GM21786 (cell line): Measurements from ENCODE around the gene TEP1.
"Not testable (repeated sequence)": the region's sequence is repeated elsewhere in the genome, so short reads cannot be mapped to it uniquely, and the experiment has no call there.

Source experiments
- ATAC-seq: cut with Tn5 transposase; IDR thresholded peaks from one replicate; pipeline ENCODE4 v1.9.1; 2021; ENCODE audit not compliant: unreplicated experiment

The TEP1 gene

DNA sequence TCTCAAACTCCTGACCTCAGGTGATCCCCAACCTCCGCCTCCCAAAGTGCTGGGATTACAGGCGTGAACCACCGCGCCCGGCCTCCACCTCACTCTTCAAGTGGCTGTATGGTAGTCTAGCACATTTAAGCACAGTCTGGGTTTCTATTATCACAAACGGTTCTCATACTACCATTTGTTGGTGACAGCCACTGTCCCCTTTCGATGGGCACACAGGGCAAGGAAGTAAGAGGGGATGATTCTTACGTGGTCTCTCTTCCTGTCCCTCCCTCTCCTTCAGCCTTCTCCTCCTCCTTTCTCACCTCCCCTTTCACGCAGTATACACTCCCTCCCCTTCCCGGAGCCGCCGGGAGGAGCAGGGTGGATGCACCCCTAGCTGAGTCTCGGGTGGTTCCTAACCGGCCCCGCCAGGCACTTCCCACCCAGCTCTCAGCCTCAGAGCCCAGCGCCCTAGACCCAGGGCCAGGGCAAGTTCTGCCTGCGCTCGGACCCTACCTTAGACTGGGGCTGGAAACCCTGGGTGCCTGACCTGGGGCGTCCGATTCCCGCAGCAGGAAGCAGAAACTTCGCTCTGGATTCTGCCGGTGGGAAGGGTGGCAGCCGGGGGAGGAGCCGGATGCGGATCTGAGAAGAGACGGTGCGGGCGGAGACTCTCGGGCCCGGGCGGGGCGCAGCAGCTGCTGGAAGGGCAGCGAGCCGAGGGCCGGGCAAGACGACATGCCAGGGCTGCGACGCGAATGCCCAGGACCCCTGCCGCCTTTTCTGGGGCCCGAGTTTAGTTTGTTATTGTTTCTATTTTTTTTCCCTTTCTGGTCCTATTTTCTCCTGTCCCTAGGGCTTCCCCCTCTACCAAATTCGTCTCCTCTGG, at the start of gene TEP1:
TEP1 (minus strand) TSS at position 626 of the 868 bp plus-strand sequence. CDS start 5,062 bp downstream, outside the sequence.
- peak; percentile 72 for ATAC-seq

DNA sequence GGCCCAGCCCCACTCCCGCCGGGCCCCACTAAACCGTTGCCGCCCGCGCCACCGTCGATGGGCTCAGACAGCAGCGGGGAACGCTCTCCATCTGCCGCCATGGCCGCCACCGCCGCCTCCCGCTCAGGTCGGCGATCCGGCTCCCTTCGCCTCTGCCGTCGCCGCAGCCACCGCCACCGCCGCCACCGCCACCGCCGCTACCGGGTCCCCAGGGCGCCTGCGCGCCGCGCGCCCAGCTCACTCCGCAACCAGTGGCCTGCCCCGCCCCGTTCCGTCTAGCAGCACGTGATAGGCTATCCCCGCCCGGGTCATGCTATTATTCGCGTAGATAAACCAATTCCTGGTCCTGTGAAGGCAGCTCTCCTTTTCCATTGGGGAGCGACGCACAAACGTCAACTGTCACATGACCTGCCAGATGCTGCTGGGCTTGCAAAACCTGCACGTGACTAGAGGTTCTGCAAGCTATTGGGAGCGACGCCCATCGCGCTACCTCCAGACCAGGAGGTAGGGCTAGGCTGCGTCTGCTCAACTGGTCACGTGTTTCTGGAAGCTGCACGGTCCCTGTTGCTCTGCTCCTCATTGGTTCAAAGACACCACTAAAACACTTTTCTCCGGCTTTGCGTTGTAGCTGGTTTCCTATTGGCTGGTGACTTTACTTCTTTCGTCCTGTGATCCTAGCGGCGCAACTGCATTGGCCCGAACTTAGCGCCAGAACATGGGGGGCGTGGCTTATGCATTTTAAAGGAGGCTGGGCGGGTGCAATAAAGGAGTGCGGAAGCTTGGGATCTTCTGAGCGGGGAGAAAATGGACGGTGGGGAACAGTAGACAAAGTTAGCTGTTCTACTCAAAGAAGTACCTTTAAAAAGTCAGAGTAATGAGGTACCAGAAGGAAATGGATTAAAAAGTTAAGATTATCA, 48.2 kb upstream of the TEP1 start, which contains the start of gene PIP4P1:
PIP4P1 (minus strand) TSS at position 210 of the 917 bp plus-strand sequence; CDS start at position 101, 109 bp downstream.
- peak; percentile 93 for ATAC-seq

DNA sequence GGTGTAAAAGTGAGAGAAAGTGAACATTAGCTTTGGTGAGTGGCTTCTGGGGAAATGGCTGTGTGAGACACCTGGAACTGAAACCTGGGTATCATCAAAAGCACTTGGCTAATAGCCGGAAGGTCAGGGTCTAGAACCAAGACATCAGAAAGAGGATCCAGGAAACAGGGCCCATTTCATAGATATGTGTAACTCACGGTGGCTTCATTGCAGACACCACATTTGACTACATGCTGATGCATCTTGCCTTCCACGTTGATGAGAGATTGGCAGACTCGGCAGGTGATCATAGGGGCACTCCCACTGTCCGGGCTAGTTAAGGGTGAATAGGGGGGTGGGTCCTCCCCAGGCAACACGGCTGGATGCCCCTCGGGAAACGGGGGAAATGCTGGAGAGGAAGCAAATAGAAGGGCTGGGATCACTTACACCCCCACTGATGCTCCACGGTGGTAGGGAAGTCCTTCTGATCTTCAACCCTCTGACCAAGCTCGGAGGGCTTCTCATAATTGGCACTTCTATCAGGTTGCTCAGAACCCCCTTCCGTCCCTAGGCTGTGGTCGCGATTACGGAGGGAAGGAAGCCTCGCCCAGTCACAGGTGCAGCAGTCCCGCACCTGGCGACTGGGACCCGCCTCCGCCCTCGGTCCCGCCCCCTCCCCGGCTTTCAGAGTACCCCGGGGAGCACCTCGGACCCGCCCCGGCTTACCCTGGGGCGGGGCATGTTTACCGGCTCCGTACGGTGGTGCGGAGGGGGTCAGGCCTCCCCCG, 47.3 kb upstream of the TEP1 start:
- ATAC-seq, result no peak

DNA sequence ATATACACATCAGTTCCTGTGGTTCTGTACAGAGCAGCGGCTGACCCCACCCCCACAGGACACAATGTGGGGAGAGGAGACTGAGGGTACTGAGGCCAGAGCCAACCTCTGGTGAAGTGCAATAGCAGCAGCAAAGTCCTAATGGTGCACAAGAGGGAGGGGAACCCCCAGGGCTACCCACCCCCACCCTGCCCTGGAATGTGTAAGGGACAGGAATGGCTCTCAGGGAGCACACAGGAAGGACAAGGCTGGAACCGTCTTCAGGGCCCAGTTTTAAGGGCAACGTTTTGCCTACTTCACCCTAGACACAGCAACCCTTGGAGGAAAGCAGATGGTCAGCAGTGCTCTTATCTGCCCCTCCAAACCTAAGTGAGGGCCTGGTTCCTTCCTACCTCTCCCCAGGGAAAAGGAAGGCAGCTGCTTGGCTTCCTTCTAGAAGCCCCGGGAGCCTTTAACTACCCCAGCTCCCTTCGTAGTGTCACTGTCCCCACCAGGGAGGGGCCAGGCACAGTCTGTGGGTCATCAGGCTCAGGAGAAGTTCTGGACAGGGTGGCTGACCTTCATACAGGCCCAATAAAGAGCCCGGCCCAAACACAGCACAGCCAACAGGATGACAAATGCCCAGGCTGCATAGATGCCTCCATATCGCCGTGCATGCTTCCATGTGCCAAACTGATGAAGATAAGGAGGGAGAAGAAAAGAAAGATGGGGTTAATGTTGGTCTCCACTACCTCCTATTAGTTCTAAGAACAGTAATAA, 44.9 kb upstream of the TEP1 start:
- ATAC-seq, result no peak

DNA sequence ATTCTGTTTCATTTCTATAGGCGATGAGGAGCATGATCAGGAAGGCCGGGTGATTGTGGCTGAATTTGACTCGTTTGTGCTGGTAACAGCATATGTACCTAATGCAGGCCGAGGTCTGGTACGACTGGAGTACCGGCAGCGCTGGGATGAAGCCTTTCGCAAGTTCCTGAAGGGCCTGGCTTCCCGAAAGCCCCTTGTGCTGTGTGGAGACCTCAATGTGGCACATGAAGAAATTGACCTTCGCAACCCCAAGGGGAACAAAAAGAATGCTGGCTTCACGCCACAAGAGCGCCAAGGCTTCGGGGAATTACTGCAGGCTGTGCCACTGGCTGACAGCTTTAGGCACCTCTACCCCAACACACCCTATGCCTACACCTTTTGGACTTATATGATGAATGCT, 43.7 kb upstream of the TEP1 start:
- ATAC-seq, result no peak

DNA sequence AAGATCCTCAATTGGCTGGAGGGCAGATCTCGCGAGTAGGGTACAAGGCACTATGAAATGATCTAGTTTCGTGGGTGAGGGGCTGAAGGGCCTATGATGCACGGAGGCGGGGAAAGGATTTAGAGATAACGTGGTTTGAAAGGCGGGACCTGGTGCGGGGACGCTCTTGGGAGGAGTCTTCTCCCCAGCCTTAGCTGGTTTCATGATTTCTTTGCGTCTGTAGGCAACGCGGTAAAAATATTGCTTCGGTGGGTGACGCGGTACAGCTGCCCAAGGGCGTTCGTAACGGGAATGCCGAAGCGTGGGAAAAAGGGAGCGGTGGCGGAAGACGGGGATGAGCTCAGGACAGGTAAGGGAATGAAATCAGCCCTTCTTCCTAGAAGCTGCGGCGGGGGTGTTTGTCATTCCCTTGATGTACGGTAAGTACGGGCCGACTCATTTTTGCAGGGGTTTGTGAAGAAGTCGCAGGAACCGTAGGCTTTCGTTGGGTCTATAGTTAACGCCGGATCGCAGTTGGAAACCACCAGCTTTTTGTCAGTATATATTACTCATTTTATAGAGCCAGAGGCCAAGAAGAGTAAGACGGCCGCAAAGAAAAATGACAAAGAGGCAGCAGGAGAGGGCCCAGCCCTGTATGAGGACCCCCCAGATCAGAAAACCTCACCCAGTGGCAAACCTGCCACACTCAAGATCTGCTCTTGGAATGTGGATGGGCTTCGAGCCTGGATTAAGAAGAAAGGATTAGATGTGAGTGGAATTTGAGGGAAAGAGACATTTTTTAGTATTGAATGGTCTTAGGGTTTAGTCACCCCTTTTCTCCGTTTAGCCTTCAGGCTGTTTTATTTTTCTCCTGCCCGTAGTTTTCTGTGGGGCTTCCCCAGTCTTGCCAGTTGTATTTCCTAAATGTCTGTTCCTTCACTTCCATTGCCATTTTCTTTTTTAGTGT, 42.3 kb upstream of the TEP1 start:
- ATAC-seq, result peak; percentile 42

DNA sequence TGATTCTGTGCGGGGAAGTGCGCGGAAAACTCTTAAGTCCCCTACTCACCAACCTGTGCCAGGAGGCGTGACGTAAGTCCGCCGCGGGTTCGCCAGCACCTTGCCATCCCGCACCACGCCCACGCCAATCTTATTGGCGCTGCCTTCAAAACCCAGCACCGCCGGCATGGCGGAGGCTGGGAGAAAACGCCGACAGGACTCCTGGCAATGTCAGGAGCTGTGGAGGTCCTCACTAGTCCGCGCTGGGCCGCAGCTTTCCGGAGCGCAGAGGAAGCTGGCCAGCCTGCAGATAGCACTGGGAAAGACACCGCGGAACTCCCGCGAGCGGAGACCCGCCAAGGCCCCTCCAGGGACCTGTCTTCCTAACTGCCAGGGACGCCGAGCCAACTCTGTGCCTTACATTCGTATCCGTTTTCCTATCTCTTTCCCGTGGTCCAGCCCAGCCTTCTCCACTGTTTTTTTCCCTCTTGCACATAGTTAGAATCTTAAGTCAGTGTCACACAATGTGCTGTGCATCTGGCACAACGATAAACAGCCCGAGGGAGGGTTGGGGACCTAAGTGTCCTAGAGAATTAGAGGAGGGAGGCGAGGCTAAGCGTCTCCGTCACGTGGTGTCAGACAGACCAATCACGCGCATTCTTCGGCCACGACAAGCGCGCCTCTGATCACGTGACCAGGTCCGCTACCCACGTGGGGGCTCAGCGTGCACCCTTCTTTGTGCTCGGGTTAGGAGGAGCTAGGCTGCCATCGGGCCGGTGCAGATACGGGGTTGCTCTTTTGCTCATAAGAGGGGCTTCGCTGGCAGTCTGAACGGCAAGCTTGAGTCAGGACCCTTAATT, 41.4 kb upstream of the TEP1 start, which contains the start of the genes APEX1 and OSGEP:
APEX1 (plus strand) TSS at position 711 of the 839 bp plus-strand sequence. CDS start 420 bp downstream, outside the sequence.
OSGEP (minus strand) TSS at position 297 of the 839 bp plus-strand sequence; CDS start at position 168, 129 bp downstream.
- ATAC-seq, result peak; percentile 79

DNA sequence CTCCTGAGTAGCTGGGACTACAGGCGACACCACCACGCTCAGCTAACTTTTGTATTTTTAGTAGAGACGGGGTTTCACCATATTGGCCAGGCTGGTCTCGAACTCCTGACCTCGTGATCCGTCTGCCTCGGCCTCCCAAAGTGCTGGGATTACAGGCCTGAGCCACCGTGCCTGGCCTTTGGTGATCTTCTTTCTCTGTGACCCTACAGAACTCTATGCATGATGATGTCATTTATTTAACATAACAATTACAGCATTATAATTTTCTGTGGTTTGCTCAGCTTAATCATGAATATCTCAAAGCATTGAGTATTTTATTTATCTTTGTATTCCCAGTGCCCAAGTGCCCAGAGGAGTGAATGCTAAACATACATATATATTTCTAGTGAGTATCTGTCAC, 39.5 kb upstream of the TEP1 start:
- ATAC-seq, result not testable (repeated sequence)

DNA sequence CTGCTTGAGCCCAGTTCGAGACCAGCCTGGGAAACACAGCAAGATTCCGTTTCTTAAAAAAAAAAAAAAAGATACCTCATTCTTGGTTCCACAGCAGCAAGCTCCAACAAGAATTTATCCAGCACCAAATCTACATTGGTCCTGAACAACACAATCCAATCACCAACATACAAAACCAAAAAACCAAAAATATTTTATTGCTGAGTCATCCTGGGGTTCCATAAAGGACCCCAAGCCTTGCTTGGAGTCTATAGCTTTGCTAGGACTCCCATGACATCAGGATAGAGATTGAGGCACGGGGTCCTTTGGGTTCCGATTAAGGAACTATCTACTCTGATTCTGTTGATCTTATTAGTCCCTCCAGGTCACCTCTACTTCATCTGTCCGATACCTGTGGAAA, 33.6 kb upstream of the TEP1 start:
- no peak for ATAC-seq

DNA sequence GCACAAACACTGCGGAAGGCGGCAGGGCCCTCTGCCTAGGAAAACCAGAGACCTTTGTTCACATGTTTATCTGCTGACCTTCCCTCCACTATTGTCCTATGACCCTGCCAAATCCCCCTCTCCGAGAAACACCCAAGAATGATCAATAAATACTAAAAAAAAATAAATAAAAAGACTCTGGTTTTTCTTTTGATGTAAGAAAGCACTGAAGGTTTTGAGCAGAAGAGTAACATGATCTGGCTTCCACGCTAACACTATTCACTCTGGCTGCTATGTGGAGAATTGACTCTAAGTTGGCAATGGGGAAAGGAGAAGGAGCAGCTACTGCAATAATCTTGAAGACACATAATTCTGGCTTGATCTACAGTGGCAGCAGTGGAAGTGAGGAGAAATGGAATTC, 30.3 kb upstream of the TEP1 start:
- ATAC-seq, result not testable (repeated sequence)

DNA sequence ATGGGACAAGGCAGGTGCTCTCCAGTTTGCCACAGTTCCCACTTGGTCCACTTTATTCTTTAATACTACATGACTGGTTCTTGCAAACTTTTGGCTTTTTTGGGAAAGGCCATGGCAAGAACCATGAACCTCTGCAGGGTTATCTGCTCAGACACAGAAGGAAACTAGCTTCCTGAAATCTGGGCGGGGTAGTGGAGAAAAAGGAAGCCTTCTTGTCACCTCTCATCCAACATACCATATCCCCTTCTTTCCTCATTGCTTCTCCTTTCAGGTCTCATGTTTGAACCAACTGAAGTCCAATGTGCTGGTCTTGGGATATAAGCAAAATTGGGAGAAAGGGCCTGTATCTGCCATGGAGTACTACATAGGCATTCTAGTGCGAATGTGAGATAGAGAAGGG, 28.2 kb upstream of the TEP1 start:
- no peak for ATAC-seq

DNA sequence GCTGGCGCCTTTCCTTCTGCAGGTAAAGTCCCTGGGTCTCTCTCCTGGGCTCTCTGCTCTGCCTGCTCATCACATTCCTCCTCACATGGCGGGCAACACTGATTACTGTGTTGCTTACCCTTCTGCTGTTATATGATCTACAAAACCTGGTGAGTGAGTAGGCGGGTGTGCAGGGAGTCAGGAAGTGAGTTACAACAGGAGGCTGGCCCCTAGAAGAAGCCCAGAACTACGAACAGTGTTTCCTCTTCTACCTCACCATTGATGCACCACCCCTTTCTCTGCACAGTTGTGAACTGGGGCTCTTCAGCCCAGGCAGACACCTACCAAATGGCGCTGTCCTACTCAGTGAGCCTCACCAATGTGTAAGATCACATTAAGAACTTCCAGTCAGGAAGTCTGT, 27.6 kb upstream of the TEP1 start:
- ATAC-seq, result no peak

DNA sequence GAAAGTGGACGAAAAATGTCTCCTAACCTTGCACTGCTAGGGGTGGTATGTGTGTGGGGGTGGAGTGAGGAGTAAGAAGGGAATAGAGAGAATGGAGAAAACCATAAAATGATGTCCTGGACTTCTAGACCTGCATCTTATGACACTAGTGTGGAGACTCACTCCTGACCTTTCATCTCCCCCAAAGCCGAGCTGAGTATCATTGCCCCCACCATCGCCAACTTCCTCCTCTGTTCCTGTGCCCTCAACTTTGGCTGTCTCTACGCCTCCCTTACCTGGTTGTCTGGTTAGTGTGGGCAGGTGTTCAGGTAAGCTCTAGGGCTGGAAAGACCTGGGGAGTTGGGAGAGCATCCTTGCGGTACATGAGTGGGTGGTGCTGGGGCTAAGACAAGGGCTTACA, 27.2 kb upstream of the TEP1 start:
- ATAC-seq, result no peak

DNA sequence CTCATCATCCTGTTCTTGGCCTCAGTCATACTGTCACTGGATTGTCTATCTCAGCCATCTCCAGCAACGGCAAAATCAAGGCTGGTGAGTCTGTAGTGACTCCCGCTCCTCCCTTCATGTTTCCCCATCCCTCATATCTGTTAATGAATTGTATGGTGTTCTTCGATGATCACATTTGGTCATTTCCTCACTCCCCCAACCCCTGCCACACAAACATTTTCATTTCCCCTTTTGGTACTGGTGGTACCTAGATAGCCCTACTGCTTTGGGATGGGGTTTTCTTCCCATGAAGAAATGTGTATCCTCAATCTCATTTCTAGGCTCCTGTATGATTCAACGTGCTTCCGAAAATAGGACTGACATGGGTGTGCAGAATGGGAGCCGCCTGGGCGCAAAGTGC, 25.4 kb upstream of the TEP1 start:
- no peak for ATAC-seq

DNA sequence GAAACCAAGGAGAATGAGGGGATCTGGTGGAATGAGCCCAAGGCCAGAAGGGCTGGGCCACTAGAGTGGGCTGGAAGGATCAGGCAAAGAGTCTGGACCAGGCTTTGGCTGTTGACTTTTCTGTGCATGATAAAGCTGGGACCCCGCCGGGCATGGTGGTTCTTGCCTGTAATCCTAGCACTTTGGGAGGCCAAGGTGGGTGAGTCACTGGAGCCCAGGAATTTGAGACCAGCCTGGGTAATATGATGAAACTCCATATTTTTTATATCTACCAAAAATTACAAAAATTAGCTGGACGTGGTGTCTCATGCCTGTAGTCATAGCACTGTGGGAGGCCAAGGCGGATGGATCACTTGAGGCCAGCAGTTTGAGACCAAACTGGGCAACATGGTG, 23.1 kb upstream of the TEP1 start:
- ATAC-seq, result no peak

DNA sequence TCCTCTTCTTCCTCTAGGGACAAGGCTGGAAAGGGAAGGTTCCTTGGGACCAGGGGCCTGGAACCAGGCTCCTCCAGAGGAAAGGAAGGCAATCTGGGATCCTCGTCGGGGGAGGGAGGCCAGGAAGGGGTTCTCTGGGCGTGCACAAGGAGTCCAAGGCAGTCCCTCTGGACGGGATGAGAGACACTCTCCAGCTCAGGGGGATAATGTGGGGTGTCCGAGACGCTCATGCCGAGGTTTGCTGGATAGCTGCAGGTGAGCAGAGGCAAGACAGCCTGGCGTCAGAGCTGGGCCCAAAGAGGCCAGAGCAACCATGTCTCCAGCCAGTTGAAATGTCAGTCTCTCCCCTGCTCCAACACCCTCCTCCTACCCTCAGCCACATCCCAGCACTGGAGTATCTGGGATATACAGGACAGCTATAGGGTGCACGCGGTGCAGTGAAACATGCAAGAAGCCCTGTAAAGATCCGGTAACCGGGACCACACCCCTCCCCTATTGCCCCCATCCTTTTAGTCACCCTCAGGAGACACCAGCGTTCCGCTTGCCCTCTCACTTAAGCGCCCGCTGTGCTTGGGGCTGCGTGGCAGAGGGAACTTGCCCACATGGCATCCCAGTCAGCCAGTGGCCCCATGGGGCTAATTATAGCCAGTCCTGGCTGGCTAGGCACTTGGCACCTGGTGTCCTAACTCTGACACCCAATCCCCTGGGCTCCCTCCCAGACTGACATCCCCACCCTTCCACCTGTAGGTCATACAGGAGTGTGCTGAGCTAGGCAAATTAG, 22.5 kb upstream of the TEP1 start, which contains the start of gene KLHL33:
KLHL33 (minus strand) TSS at position 585 of the 781 bp plus-strand sequence; CDS start at position 230, 355 bp downstream.
- no peak for ATAC-seq
